GM12878 (cell line): ENCODE measurements around the gene ZNF710. TPM values are rescaled to one million over a fixed set of nuclear protein-coding genes. Genes with fewer than 3 reads are reported as not detected.

Source experiments
- ATAC-seq: fragments of 200-7000 bp; cut with Tn5 transposase; 3 replicates; pipeline ENCODE4 v1.9.1; 2020; ENCODE audit warnings: mild to moderate bottlenecking, moderate library complexity
- BruUV-seq: library from RNA; stranded (reverse); fragments of 400-500 nt; replicated peaks from 2 replicates; lab custom pipeline; 2021; lab: Mats Ljungman, UMichigan
- CTCF ChIA-PET: fragments of 300-600 bp; sonication (Branson Sonifier 250); formaldehyde crosslinking; extraction: SDS; loops from one replicate; lab custom pipeline; 2021; ENCODE audit warnings: inconsistent platforms; lab: Yijun Ruan, JAX
- POLR2A ChIA-PET: fragments of 350-600 bp; formaldehyde crosslinking; extraction: SDS; loops from one replicate; lab custom pipeline; 2021; ENCODE audit warnings: inconsistent platforms; lab: Charles Lee
- RAD21 ChIA-PET: fragments of 300-600 bp; sonication (Branson Sonifier 250); formaldehyde crosslinking; loops from one replicate; lab custom pipeline; 2023; ENCODE audit warnings: antibody characterized with exemption; ENCODE audit not compliant: unreplicated experiment; lab: Charles Lee
- SMC1A ChIA-PET: fragments of 300-600 bp; sonication (Branson Sonifier 250); formaldehyde crosslinking; loops from one replicate; lab custom pipeline; 2023; ENCODE audit not compliant: unreplicated experiment, uncharacterized antibody; lab: Charles Lee
- DNase-seq: peaks from one replicate; pipeline ENCODE4 v3.0.0-alpha.2; 2011; ENCODE audit warnings: low read depth, low spot score
- FAIRE-seq: peaks from 3 replicates; lab custom pipeline; 2011; peaks lifted over from hg19 to GRCh38; lab: Jason Lieb, UNC
- H2AFZ ChIP-seq: 2 replicates; pipeline ENCODE4 v1.6.0; 2011; ENCODE audit warnings: low read depth, low read length, control low read depth; ENCODE audit not compliant: control insufficient read depth
- H3K27ac ChIP-seq: 2 replicates; pipeline ENCODE4 v1.5.1; 2011; ENCODE audit warnings: control low read depth; ENCODE audit not compliant: control insufficient read depth, insufficient read depth
- H3K27me3 ChIP-seq, 2 experiments: replicated peaks in 1 of 2; 2 replicates each; pipeline versions ENCODE4 v1.6.0 to v1.6.1; 2011; ENCODE audit warnings: low read length in 1 of 2; ENCODE audit not compliant: control insufficient read depth in 2 of 2, insufficient read depth in 2 of 2
- H3K36me3 ChIP-seq, 2 experiments: 2 replicates each; pipeline ENCODE4 v1.5.1; 2011; ENCODE audit warnings: low read length in 1 of 2; ENCODE audit not compliant: control insufficient read depth in 2 of 2, insufficient read depth in 2 of 2
- H3K4me1 ChIP-seq: 2 replicates; pipeline ENCODE4 v1.6.1; 2011; ENCODE audit warnings: mild to moderate bottlenecking, low read length, moderate library complexity, mixed read lengths; ENCODE audit not compliant: control insufficient read depth, insufficient read depth
- H3K4me2 ChIP-seq: 2 replicates; pipeline ENCODE4 v1.6.0; 2011; ENCODE audit warnings: control low read depth; ENCODE audit not compliant: control insufficient read depth, insufficient read depth
- H3K4me3 ChIP-seq: fragments of 200-600 bp; sonication (generic); 2 replicates; pipeline ENCODE4 v1.5.1; 2016
- H3K79me2 ChIP-seq: 2 replicates; pipeline ENCODE4 v1.6.0; 2011; ENCODE audit warnings: low read length; ENCODE audit not compliant: control insufficient read depth, insufficient read depth
- H3K9ac ChIP-seq: 2 replicates; pipeline ENCODE4 v1.8.0; 2011; ENCODE audit warnings: low read length, control low read depth, mixed read lengths; ENCODE audit not compliant: control insufficient read depth, insufficient read depth
- H3K9me3 ChIP-seq: replicated peaks from 3 replicates; pipeline ENCODE4 v1.5.1; 2011; ENCODE audit warnings: mild to moderate bottlenecking, low read length; ENCODE audit not compliant: control insufficient read depth, insufficient read depth
- H4K20me1 ChIP-seq: 2 replicates; pipeline ENCODE4 v1.6.0; 2011; ENCODE audit not compliant: control insufficient read depth, insufficient read depth
- CHD1 ChIP-seq: IDR thresholded peaks from 2 replicates; pipeline ENCODE4 v1.6.1; 2012; ENCODE audit warnings: low read depth, low read length, improper control_type of control experiment
- MTA2 ChIP-seq: fragments of 450-650 bp; IDR thresholded peaks from 2 replicates; pipeline ENCODE4 v1.6.1; 2016; ENCODE audit warnings: low read depth, mild to moderate bottlenecking, moderate library complexity
- SMAD1 ChIP-seq: fragments of 450-650 bp; IDR thresholded peaks from 2 replicates; pipeline ENCODE4 v1.6.1; 2018; ENCODE audit warnings: mild to moderate bottlenecking, low read depth; ENCODE audit not compliant: partially characterized antibody
- SMC3 ChIP-seq: IDR thresholded peaks from 2 replicates; pipeline ENCODE4 v1.6.1; 2011; ENCODE audit warnings: low read length, improper control_type of control experiment, borderline replicate concordance
- YY1 ChIP-seq: IDR thresholded peaks from 2 replicates; pipeline ENCODE4 v1.6.1; 2011; ENCODE audit warnings: low read depth, mild to moderate bottlenecking, low read length
- ZNF24 ChIP-seq: fragments of 450-650 bp; IDR thresholded peaks from 2 replicates; pipeline ENCODE4 v1.6.1; 2017; ENCODE audit warnings: antibody characterized with exemption, mild to moderate bottlenecking
- WGBS: methylation state at CpG from one replicate; pipeline ENCODE4 v1.1.6; 2016; ENCODE audit warnings: low lambda C conversion rate; ENCODE audit not compliant: insufficient replicate concordance, insufficient coverage; ENCODE audit errors: missing lambda C conversion rate; 5-methylcytosine and 5-hydroxymethylcytosine counted together
- in situ Hi-C: fragments of 300-500 bp; cut with MboI; formaldehyde crosslinking; loops from 9 replicates; pipeline ENCODE4 v1.14.3; 2018; ENCODE audit warnings: mixed read lengths
- intact Hi-C: fragments of 100-400 bp; cut with micrococcal nuclease; formaldehyde crosslinking; loops from one replicate; pipeline ENCODE4 v1.14.2; 2022; ENCODE audit not compliant: unreplicated experiment
- polyA plus RNA-seq, 11 experiments: library from polyadenylated mRNA; depleted of rRNA in 4 of 11; unstranded in 6 of 11; stranded (reverse) in 5 of 11; fragments of >200 nt; fragmentation: Nextera tagmentation in 4 of 11; fragmentation: Illumina TruSeq in 1 of 11; extraction: Ambion mirVana in 4 of 11; extraction: Trizol in 1 of 11; gene quantifications; 1 replicate in 1 of 11; 2 replicates in 10 of 11; pipeline versions ENCODE4 v1.2.1 to v1.2.3, GENCODE V29; 2011 to 2016; ENCODE audit warnings: inconsistent platforms in 2 of 11, missing spikeins in 2 of 11, low read depth in 1 of 11
- total RNA-seq, 4 experiments: library from RNA; depleted of rRNA in 3 of 4; stranded (reverse); fragments of >200 nt in 3 of 4; fragmentation: Illumina TruSeq in 1 of 4; extraction: Trizol in 1 of 4; gene quantifications; 2 replicates each; pipeline versions ENCODE4 v1.2.1 to v1.2.3, GENCODE V29; 2013 to 2021
- TF ChIP-seq, protein P1 (sequence below): fragments of 450-650 bp; IDR thresholded peaks from 2 replicates; pipeline ENCODE4 v1.6.1; 2018; ENCODE audit warnings: borderline replicate concordance, mild to moderate bottlenecking; ENCODE audit not compliant: partially characterized antibody
- TF ChIP-seq, protein P2 (sequence below): fragments of 450-650 bp; IDR thresholded peaks from 2 replicates; pipeline ENCODE4 v1.6.1; 2014; ENCODE audit warnings: mild to moderate bottlenecking
- TF ChIP-seq, protein P3 (sequence below): fragments of 450-650 bp; IDR thresholded peaks from 2 replicates; pipeline ENCODE4 v1.6.1; 2017; ENCODE audit warnings: low read depth, mild to moderate bottlenecking, moderate library complexity
- TF ChIP-seq, protein P4 (sequence below): IDR thresholded peaks from 2 replicates; pipeline ENCODE4 v1.6.1; 2012; ENCODE audit warnings: improper control_type of control experiment, low read depth, low read length; ENCODE audit not compliant: insufficient replicate concordance

Gene ZNF710
- total and polyA plus RNA-seq, 10 of the 15 experiments (the other 5 are each of a cell fraction or from before 2014, with no cell fraction given): 1.4 to 43.5 (median 9.8) TPM

DNA sequence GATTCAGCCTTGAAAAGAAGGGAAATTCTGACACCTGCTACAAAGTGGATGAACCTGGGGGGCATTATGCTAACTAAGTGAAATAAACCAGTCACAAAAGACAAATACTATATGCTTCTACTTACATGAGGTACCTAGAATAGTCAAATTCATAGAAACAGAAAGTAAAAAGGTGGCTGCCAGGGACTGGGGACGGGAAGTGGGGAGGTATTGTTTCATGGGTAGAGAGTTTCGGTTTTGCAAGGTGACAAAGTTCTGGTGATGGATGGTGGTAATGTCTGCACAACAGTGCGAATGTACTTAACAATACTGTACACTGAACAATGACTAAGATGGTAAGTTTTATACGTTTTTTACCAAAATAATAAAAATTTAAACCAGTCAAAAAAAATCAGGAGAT, 96.4 kb downstream of the ZNF710 start:
- peak overlapping the region; percentile 91 for H3K27ac ChIP-seq
- RAD21 ChIA-PET: no interaction called here
- POLR2A ChIA-PET: interaction anchor here (2.4 kb wide), 1 partner anchor 97 kb away, joined by 5 read pairs; the partner anchor contains the start of gene ZNF710
- peaks cover 67% of the 10 kb centered on the region for H3K79me2 ChIP-seq
- peak; percentile 93 for FAIRE-seq
- peaks cover 55% of the 10 kb centered on the region for H3K4me1 ChIP-seq
- peak overlapping the region; percentile 63 for H3K4me3 ChIP-seq
- intact Hi-C loops (loop anchor here (5.0 kb wide), 3 partner anchors 60 to 135 kb away; partner anchors contain the start of genes CIB1, GDPGP1 and ZNF710), in situ Hi-C loops (loop anchor here (10.0 kb wide), 1 partner anchor 343 kb away; the partner anchor contains the start of gene MESP1)
- H3K27me3 ChIP-seq: no peaks in the 10 kb centered on the region
- H3K9ac ChIP-seq: peak overlapping the region; percentile 61; the same call in 1 of the 2 replicates
- under 1% methylated on average over 4 of the region's 4 CpGs for WGBS
- H4K20me1 ChIP-seq: no peaks in the 10 kb centered on the region
- SMC1A ChIA-PET: no interaction called here
- no TSS peak for BruUV-seq
- ATAC-seq: peak; percentile 61
- CTCF ChIA-PET: no interaction called here
- H2AFZ ChIP-seq: no peak overlapping the region
- no peaks in the 10 kb centered on the region for H3K36me3 ChIP-seq
- no peaks in the 10 kb centered on the region for H3K9me3 ChIP-seq
- DNase-seq: peak; percentile 88
- peak overlapping the region; percentile 94 for H3K4me2 ChIP-seq
- TF ChIP-seq SMC3 (no peak; the same call in 1 of the 2 replicates), SMAD1 (no peak), YY1 (no peak), MTA2 (peak; percentile 53), ZNF24 (no peak), CHD1 (no peak)
- TF ChIP-seq, protein P1, sequence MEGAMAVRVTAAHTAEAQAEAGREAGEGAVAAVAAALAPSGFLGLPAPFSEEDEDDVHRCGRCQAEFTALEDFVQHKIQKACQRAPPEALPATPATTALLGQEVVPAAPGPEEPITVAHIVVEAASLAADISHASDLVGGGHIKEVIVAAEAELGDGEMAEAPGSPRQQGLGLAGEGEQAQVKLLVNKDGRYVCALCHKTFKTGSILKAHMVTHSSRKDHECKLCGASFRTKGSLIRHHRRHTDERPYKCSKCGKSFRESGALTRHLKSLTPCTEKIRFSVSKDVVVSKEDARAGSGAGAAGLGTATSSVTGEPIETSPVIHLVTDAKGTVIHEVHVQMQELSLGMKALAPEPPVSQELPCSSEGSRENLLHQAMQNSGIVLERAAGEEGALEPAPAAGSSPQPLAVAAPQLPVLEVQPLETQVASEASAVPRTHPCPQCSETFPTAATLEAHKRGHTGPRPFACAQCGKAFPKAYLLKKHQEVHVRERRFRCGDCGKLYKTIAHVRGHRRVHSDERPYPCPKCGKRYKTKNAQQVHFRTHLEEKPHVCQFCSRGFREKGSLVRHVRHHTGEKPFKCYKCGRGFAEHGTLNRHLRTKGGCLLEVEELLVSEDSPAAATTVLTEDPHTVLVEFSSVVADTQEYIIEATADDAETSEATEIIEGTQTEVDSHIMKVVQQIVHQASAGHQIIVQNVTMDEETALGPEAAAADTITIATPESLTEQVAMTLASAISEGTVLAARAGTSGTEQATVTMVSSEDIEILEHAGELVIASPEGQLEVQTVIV: no peak
- TF ChIP-seq, protein P2, sequence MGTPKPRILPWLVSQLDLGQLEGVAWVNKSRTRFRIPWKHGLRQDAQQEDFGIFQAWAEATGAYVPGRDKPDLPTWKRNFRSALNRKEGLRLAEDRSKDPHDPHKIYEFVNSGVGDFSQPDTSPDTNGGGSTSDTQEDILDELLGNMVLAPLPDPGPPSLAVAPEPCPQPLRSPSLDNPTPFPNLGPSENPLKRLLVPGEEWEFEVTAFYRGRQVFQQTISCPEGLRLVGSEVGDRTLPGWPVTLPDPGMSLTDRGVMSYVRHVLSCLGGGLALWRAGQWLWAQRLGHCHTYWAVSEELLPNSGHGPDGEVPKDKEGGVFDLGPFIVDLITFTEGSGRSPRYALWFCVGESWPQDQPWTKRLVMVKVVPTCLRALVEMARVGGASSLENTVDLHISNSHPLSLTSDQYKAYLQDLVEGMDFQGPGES: no peak
- TF ChIP-seq, protein P3, sequence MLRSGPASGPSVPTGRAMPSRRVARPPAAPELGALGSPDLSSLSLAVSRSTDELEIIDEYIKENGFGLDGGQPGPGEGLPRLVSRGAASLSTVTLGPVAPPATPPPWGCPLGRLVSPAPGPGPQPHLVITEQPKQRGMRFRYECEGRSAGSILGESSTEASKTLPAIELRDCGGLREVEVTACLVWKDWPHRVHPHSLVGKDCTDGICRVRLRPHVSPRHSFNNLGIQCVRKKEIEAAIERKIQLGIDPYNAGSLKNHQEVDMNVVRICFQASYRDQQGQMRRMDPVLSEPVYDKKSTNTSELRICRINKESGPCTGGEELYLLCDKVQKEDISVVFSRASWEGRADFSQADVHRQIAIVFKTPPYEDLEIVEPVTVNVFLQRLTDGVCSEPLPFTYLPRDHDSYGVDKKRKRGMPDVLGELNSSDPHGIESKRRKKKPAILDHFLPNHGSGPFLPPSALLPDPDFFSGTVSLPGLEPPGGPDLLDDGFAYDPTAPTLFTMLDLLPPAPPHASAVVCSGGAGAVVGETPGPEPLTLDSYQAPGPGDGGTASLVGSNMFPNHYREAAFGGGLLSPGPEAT: peak; percentile 54; the same call in 1 of the 2 replicates
- TF ChIP-seq, protein P4, sequence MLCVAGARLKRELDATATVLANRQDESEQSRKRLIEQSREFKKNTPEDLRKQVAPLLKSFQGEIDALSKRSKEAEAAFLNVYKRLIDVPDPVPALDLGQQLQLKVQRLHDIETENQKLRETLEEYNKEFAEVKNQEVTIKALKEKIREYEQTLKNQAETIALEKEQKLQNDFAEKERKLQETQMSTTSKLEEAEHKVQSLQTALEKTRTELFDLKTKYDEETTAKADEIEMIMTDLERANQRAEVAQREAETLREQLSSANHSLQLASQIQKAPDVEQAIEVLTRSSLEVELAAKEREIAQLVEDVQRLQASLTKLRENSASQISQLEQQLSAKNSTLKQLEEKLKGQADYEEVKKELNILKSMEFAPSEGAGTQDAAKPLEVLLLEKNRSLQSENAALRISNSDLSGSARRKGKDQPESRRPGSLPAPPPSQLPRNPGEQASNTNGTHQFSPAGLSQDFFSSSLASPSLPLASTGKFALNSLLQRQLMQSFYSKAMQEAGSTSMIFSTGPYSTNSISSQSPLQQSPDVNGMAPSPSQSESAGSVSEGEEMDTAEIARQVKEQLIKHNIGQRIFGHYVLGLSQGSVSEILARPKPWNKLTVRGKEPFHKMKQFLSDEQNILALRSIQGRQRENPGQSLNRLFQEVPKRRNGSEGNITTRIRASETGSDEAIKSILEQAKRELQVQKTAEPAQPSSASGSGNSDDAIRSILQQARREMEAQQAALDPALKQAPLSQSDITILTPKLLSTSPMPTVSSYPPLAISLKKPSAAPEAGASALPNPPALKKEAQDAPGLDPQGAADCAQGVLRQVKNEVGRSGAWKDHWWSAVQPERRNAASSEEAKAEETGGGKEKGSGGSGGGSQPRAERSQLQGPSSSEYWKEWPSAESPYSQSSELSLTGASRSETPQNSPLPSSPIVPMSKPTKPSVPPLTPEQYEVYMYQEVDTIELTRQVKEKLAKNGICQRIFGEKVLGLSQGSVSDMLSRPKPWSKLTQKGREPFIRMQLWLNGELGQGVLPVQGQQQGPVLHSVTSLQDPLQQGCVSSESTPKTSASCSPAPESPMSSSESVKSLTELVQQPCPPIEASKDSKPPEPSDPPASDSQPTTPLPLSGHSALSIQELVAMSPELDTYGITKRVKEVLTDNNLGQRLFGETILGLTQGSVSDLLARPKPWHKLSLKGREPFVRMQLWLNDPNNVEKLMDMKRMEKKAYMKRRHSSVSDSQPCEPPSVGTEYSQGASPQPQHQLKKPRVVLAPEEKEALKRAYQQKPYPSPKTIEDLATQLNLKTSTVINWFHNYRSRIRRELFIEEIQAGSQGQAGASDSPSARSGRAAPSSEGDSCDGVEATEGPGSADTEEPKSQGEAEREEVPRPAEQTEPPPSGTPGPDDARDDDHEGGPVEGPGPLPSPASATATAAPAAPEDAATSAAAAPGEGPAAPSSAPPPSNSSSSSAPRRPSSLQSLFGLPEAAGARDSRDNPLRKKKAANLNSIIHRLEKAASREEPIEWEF: peak; percentile 22
